Lower lobe of right lung (tissue), 2 donors: Measurements from ENCODE around the gene PCGF1. TPM values are rescaled to one million over a fixed set of nuclear protein-coding genes. Genes with fewer than 3 reads are reported as not detected.

Source experiments
- ATAC-seq, 2 donors: fragments of 200-7000 bp; cut with Tn5 transposase; one replicate each; pipeline ENCODE4 v1.9.1; 2020 to 2022; ENCODE audit warnings: mild to moderate bottlenecking in 2 of 2, moderate library complexity in 2 of 2
- DNase-seq: peaks from one replicate; pipeline ENCODE4 v3.0.0-alpha.2; 2020
- H3K27ac ChIP-seq: fragments of 200-600 bp; one replicate; pipeline ENCODE4 v1.8.0; 2022
- H3K27me3 ChIP-seq: fragments of 200-600 bp; one replicate; pipeline ENCODE4 v1.8.0; 2022; ENCODE audit warnings: low read depth
- H3K36me3 ChIP-seq: fragments of 200-600 bp; one replicate; pipeline ENCODE4 v1.8.0; 2022; ENCODE audit warnings: mild to moderate bottlenecking
- H3K4me1 ChIP-seq: fragments of 200-600 bp; one replicate; pipeline ENCODE4 v1.8.0; 2022
- H3K4me3 ChIP-seq: fragments of 200-600 bp; one replicate; pipeline ENCODE4 v1.8.0; 2022; ENCODE audit warnings: mild to moderate bottlenecking
- H3K9me3 ChIP-seq: fragments of 200-600 bp; one replicate; pipeline ENCODE4 v1.8.0; 2022
- CTCF ChIP-seq: fragments of 200-600 bp; IDR thresholded peaks from one replicate; pipeline ENCODE4 v1.8.0; 2022; ENCODE audit warnings: antibody characterized with exemption, mild to moderate bottlenecking
- intact Hi-C: fragments of 100-400 bp; cut with DNase I; formaldehyde crosslinking; loops from one replicate; pipeline ENCODE4 v1.11.0; 2022
- total RNA-seq: library from RNA; stranded (reverse); fragmentation: NEBNext Ultra II Directional; extraction: Animal tissue kit (Norgen Biotek cat#: 25700); gene quantifications from one replicate; pipeline ENCODE4 v1.2.1, GENCODE V29; 2021
- donor health status: DM: no; HTN: yes; CAD: no; lungs with severe emphysema.

PCGF1 gene
- total RNA-seq, 1 donor from 2014 or later = 28.4 TPM

- no peak for TF ChIP-seq CTCF
- no peak overlapping the region for H3K27ac ChIP-seq
- no peak overlapping the region for H3K4me3 ChIP-seq
- intact Hi-C loops = no loop called here
- H3K36me3 ChIP-seq = peaks cover 10% of the 10 kb centered on the region
- H3K9me3 ChIP-seq = no peaks in the 10 kb centered on the region
- no peak for DNase-seq
- H3K4me1 ChIP-seq = peaks cover 58% of the 10 kb centered on the region
- no peak for ATAC-seq
- H3K27me3 ChIP-seq = peaks cover 46% of the 10 kb centered on the region
Measured at GRCh38 chr2:74500578-74500946, 6.9 kb downstream of the PCGF1 start.

GRCh38 chr2:74499940-74500577 lies 7.4 kb downstream of the PCGF1 start:
- Histone ChIP-seq H3K4me1 (peaks cover 53% of the 10 kb centered on the region), H3K27ac (no peak overlapping the region), H3K36me3 (peaks cover 5% of the 10 kb centered on the region), H3K9me3 (no peaks in the 10 kb centered on the region), H3K27me3 (peaks cover 46% of the 10 kb centered on the region), H3K4me3 (no peak overlapping the region)
- no peak for ATAC-seq
- intact Hi-C loops = no loop called here
- no peak for TF ChIP-seq CTCF
- peak; percentile 22 for DNase-seq

GRCh38 chr2:74499267-74499939 lies 8.1 kb downstream of the PCGF1 start, which contains the start of gene LBX2:
Gene LBX2 (minus strand): TSS chr2:74499603. CDS start chr2:74499537, 66 bp downstream.
- H3K9me3 ChIP-seq = no peaks in the 10 kb centered on the region
- H3K36me3 ChIP-seq = no peaks in the 10 kb centered on the region
- intact Hi-C loops = no loop called here
- H3K4me1 ChIP-seq = peaks cover 47% of the 10 kb centered on the region
- DNase-seq (peak; percentile 50), ATAC-seq (no peak)
- no peak within 1 kb of the TSS for H3K27ac ChIP-seq
- peaks cover 46% of the 10 kb centered on the region for H3K27me3 ChIP-seq
- no peak for TF ChIP-seq CTCF
- peak within 1 kb of the TSS; percentile 47 for H3K4me3 ChIP-seq

- Histone ChIP-seq H3K27ac (no peak overlapping the region), H3K27me3 (peaks cover 46% of the 10 kb centered on the region)
- peak; percentile 16 to 18 for ATAC-seq
Measured at GRCh38 chr2:74498500-74499266, 8.8 kb downstream of the PCGF1 start.

More at GRCh38 chr2:74498500-74499266, 8.8 kb downstream of the PCGF1 start:
- no peak for TF ChIP-seq CTCF
- DNase-seq = peak; percentile 50
- Histone ChIP-seq H3K9me3 (no peaks in the 10 kb centered on the region), H3K36me3 (peaks cover 7% of the 10 kb centered on the region), H3K4me1 (peaks cover 40% of the 10 kb centered on the region), H3K4me3 (peak overlapping the region; percentile 47)
- intact Hi-C loops = no loop called here
